ENCODE data around the gene PTGER1. TPM values are rescaled to one million over a fixed set of nuclear protein-coding genes. Genes with fewer than 3 reads are reported as not detected.
A peak's percentile ranks its signal among the peaks of the same experiment; 100 is the strongest.

Gene PTGER1
- polyA plus RNA-seq, 1 donor: not detected

- DNase-seq: peak; percentile 51
Measured at GRCh38 chr19:14441041-14441938, 33.9 kb downstream of the PTGER1 start.

- DNase-seq: no peak
Measured at GRCh38 chr19:14440049-14440448, 35.1 kb downstream of the PTGER1 start.

- no peak for DNase-seq
Measured at GRCh38 chr19:14439014-14439413, 36.1 kb downstream of the PTGER1 start.

GRCh38 chr19:14437578-14438140 is 37.5 kb downstream of the PTGER1 start:
- DNase-seq: no peak

GRCh38 chr19:14435320-14436050 is 39.7 kb downstream of the PTGER1 start:
- no peak for DNase-seq

- no peak for DNase-seq
Measured at GRCh38 chr19:14434543-14435319, 40.4 kb downstream of the PTGER1 start.

GRCh38 chr19:14433554-14434501 is 41.3 kb downstream of the PTGER1 start:
- DNase-seq: no peak

GRCh38 chr19:14432791-14433553 is 42.2 kb downstream of the PTGER1 start, which contains the start of gene PKN1:
TSS of gene PKN1 (plus strand) at chr19:14433306. CDS start at chr19:14433522, 216 bp downstream.
- DNase-seq: peak; percentile 64

GRCh38 chr19:14430712-14431111 is 44.4 kb downstream of the PTGER1 start:
- no peak for DNase-seq

GRCh38 chr19:14428882-14429416 is 46.2 kb downstream of the PTGER1 start:
- no peak for DNase-seq

GRCh38 chr19:14427461-14427860 is 47.7 kb downstream of the PTGER1 start:
- no peak for DNase-seq

- DNase-seq: no peak
Measured at GRCh38 chr19:14425696-14426138, 49.4 kb downstream of the PTGER1 start.

Other genes starting within 250 kb of the PTGER1 start
- 72.3 TPM for gene ADGRE5, start 93.9 kb downstream of the PTGER1 start, polyA plus RNA-seq (ENCODE audit: insufficient read length)
- 44.1 TPM for gene DDX39A, start 56.0 kb downstream of the PTGER1 start, polyA plus RNA-seq (ENCODE audit: insufficient read length)
- gene PKN1, start 42.0 kb downstream of the PTGER1 start, polyA plus RNA-seq (ENCODE audit: insufficient read length): 83.6 TPM
- 49.8 TPM for gene GIPC1, start 20.8 kb upstream of the PTGER1 start, polyA plus RNA-seq (ENCODE audit: insufficient read length)
- gene DNAJB1, start 43.0 kb upstream of the PTGER1 start, polyA plus RNA-seq (ENCODE audit: insufficient read length): 84.5 TPM
- gene TECR, start 54.2 kb upstream of the PTGER1 start, polyA plus RNA-seq (ENCODE audit: insufficient read length): 155 TPM
- 149 TPM for gene NDUFB7, start 96.7 kb upstream of the PTGER1 start, polyA plus RNA-seq (ENCODE audit: insufficient read length)
- not detected for gene CLEC17A, start 107.7 kb upstream of the PTGER1 start, polyA plus RNA-seq (ENCODE audit: insufficient read length)
- not detected for gene ADGRE3, start 199.5 kb upstream of the PTGER1 start, polyA plus RNA-seq (ENCODE audit: insufficient read length)
- gene ZNF333, start 214.7 kb upstream of the PTGER1 start, polyA plus RNA-seq (ENCODE audit: insufficient read length): 22.5 TPM

All from hindlimb muscle (tissue), 1 donor.